ENCODE data around the gene ASNS.

Gene ASNS

DNA sequence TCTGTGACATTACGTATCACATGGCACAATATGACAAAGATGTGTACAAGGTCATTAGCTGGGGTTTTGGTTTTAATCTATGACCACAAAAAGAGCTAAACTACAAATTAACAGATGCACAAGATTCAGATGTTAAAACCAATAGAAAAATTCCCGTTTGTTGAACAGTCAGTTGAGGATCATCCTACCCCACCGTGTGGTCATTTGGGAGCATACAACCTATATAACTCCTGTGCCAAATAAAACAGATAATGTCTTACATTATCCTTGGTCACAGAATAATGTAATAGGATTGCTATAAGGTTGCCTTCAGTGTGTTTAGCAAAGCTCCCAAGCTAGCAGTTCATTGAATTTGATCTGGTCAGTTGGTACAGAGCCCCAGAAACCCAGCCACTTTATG lies 28.2 kb downstream of the ASNS start:
- no peak for DNase-seq

- DNase-seq = no peak
These were observed 29.3 kb downstream of the ASNS start for GRCh38 chr7:97842772-97843345.

DNA sequence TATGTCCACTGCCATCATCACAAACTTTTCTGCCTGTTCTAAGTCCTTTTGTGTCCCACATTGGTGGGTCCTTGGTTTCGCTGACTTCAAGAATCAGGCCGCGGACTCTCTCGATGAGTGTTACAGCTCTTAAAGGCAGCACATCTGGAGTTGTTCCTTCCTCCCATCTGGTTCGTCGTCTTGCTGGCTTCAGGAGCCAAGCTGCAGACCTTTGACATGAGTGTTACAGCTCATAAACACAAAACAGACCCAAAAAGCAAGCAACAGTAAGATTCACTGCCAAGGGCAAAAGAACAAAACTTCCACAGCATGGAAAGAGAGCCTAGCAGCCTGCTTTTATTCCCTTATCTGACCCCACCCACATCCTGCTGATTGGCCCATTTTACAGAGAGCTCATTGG lies 30.2 kb downstream of the ASNS start:
- DNase-seq = no peak

- peak in 47 of 58 donors; percentile 1 to 80 (median 18) for DNase-seq
These were observed 36.7 kb downstream of the ASNS start for GRCh38 chr7:97835296-97836138.

DNA sequence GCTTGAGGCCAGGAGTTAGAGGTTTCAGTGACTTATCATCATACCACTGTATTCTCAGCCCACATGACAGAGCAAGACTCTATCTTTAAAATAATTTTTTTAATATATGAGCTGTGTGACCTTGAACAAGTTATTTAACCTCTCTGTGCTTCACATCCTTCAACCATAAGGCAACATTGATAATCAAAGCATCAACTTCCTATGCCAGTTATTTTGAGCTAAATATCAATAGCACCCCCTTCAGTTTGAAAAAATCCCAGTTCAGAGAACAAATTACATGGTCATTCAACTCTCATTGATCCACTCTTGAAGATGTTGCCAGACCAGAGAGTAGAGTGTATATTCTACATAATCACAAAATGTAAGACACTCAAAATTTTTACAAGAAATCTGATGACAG lies 53.0 kb downstream of the ASNS start:
- no peak for DNase-seq

GRCh38 chr7:97818066-97818663 lies 54.0 kb downstream of the ASNS start:
- DNase-seq = no peak
